Loucy (cell line): ENCODE measurements around the gene CNPY3.

Source experiments
- H2AFZ ChIP-seq: fragments of 200-600 bp; sonication (generic); 2 replicates; pipeline ENCODE4 v1.6.0; 2016; ENCODE audit warnings: antibody characterized with exemption, mild to moderate bottlenecking, low read length, moderate library complexity
- H3F3A ChIP-seq: fragments of 200-600 bp; 2 replicates; pipeline ENCODE4 v1.6.0; 2016; ENCODE audit warnings: antibody characterized with exemption, low read depth, mild to moderate bottlenecking
- H3K27me3 ChIP-seq: fragments of 200-600 bp; sonication (generic); 2 replicates; pipeline ENCODE4 v1.6.1; 2014; ENCODE audit warnings: low read length, mild to moderate bottlenecking; ENCODE audit not compliant: insufficient read depth, poor library complexity, severe bottlenecking
- H3K36me3 ChIP-seq: fragments of 200-600 bp; sonication (generic); 2 replicates; pipeline ENCODE4 v1.6.1; 2016; ENCODE audit warnings: low read length; ENCODE audit not compliant: insufficient read depth
- H3K4me1 ChIP-seq: fragments of 200-600 bp; sonication (generic); 2 replicates; pipeline ENCODE4 v1.5.1; 2014; ENCODE audit warnings: low read length, mild to moderate bottlenecking; ENCODE audit not compliant: insufficient read depth, poor library complexity, severe bottlenecking
- H3K4me2 ChIP-seq: fragments of 200-600 bp; sonication (generic); 2 replicates; pipeline ENCODE4 v1.6.0; 2014; ENCODE audit warnings: antibody characterized with exemption, low read length, low read depth, mild to moderate bottlenecking; ENCODE audit not compliant: poor library complexity, severe bottlenecking
- H3K4me3 ChIP-seq: fragments of 200-600 bp; sonication (generic); 2 replicates; pipeline ENCODE4 v1.5.1; 2014; ENCODE audit warnings: low read length, mild to moderate bottlenecking, mixed read lengths; ENCODE audit not compliant: poor library complexity, severe bottlenecking
- H3K79me2 ChIP-seq: fragments of 200-600 bp; sonication (generic); 2 replicates; pipeline ENCODE4 v1.6.1; 2014; ENCODE audit warnings: low read length; ENCODE audit not compliant: insufficient read depth
- H3K9ac ChIP-seq: fragments of 200-600 bp; sonication (generic); 2 replicates; pipeline ENCODE4 v1.6.0; 2014; ENCODE audit warnings: mild to moderate bottlenecking, low read depth, low read length, moderate library complexity; ENCODE audit not compliant: poor library complexity, severe bottlenecking
- H3K9me2 ChIP-seq: fragments of 200-600 bp; sonication (generic); replicated peaks from 2 replicates; pipeline ENCODE4 v1.6.1; 2016; ENCODE audit warnings: low read depth, low read length, mixed read lengths
- H3K9me3 ChIP-seq: fragments of 200-600 bp; sonication (generic); 2 replicates; pipeline ENCODE4 v1.6.1; 2014; ENCODE audit warnings: mild to moderate bottlenecking, antibody characterized with exemption, low read length, low read depth; ENCODE audit not compliant: insufficient read depth
- H4K20me1 ChIP-seq: fragments of 200-600 bp; sonication (generic); 2 replicates; pipeline ENCODE4 v1.6.0; 2014; ENCODE audit warnings: antibody characterized with exemption, low read length, mild to moderate bottlenecking; ENCODE audit not compliant: insufficient read depth, poor library complexity, severe bottlenecking
- EZH2phosphoT487 ChIP-seq: fragments of 200-600 bp; IDR thresholded peaks from 2 replicates; pipeline ENCODE4 v1.6.1; 2018; ENCODE audit warnings: antibody characterized with exemption, mild to moderate bottlenecking, moderate library complexity, borderline replicate concordance
- TF ChIP-seq, protein P1 (sequence below): fragments of 200-600 bp; sonication (generic); conservative IDR thresholded peaks from 2 replicates; pipeline ENCODE4 v1.5.1; 2014; ENCODE audit warnings: mild to moderate bottlenecking, antibody characterized with exemption, low read length

Gene CNPY3

DNA sequence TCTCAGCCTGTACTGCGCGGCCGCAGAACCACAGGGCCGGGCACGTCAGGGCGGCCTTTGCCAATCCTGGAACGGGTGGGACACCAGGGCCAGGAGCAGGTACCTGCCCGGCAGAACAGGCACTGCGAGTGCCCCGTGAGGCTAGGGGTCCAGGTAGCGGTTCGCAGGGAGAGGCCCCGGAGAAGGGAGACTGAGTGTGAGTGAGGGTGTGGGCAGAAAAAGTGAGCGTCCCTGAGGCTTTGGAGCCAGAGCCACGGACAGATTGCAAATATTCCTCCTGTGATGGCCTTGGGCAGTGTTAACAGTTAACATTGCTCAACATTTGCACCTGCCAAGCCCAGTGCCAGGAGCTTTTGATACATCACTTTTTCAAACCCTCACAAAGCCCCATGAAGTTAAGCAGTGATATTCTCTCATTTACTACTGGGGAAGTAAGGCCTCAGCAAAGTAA, 31.8 kb downstream of the CNPY3 start:
- Histone ChIP-seq H3K4me2 (no peak overlapping the region), H3K9me3 (no peaks in the 10 kb centered on the region), H4K20me1 (no peaks in the 10 kb centered on the region), H3F3A (no peaks in the 10 kb centered on the region), H3K79me2 (no peaks in the 10 kb centered on the region), H3K36me3 (no peaks in the 10 kb centered on the region), H3K9me2 (no peaks in the 10 kb centered on the region), H3K4me3 (no peak overlapping the region), H3K27me3 (no peaks in the 10 kb centered on the region), H3K4me1 (no peaks in the 10 kb centered on the region), H3K9ac (no peak overlapping the region), H2AFZ (no peak overlapping the region)
- no peak for TF ChIP-seq EZH2phosphoT487
- TF ChIP-seq, protein P1, sequence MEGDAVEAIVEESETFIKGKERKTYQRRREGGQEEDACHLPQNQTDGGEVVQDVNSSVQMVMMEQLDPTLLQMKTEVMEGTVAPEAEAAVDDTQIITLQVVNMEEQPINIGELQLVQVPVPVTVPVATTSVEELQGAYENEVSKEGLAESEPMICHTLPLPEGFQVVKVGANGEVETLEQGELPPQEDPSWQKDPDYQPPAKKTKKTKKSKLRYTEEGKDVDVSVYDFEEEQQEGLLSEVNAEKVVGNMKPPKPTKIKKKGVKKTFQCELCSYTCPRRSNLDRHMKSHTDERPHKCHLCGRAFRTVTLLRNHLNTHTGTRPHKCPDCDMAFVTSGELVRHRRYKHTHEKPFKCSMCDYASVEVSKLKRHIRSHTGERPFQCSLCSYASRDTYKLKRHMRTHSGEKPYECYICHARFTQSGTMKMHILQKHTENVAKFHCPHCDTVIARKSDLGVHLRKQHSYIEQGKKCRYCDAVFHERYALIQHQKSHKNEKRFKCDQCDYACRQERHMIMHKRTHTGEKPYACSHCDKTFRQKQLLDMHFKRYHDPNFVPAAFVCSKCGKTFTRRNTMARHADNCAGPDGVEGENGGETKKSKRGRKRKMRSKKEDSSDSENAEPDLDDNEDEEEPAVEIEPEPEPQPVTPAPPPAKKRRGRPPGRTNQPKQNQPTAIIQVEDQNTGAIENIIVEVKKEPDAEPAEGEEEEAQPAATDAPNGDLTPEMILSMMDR: no peak

DNA sequence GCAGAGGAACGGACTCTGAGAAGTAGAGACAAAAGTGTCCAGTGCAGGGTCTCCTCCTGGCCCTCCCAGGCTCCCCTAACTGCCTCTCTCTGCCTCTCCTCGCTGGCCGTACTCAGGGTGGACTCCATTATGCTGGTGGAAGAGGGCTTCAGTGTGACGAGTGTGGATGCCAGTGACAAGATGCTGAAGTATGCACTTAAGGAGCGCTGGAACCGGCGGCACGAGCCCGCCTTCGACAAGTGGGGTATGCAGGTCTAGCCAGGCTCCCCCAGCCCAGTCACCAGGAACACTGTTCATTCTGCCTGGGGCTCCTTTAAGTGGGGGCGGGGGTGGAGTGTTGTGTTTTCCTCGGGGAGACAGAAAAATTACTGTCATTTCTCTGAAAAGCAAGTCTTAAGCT, 32.8 kb downstream of the CNPY3 start:
- Histone ChIP-seq H3K9me2 (no peaks in the 10 kb centered on the region), H3K36me3 (no peaks in the 10 kb centered on the region), H2AFZ (no peak overlapping the region), H3K4me1 (no peaks in the 10 kb centered on the region), H3K9me3 (no peaks in the 10 kb centered on the region), H3F3A (no peaks in the 10 kb centered on the region), H3K4me3 (no peak overlapping the region), H3K9ac (no peak overlapping the region), H3K27me3 (no peaks in the 10 kb centered on the region), H3K4me2 (no peak overlapping the region), H4K20me1 (no peaks in the 10 kb centered on the region), H3K79me2 (no peaks in the 10 kb centered on the region)
- no peak for TF ChIP-seq EZH2phosphoT487
- TF ChIP-seq, protein P1: no peak

DNA sequence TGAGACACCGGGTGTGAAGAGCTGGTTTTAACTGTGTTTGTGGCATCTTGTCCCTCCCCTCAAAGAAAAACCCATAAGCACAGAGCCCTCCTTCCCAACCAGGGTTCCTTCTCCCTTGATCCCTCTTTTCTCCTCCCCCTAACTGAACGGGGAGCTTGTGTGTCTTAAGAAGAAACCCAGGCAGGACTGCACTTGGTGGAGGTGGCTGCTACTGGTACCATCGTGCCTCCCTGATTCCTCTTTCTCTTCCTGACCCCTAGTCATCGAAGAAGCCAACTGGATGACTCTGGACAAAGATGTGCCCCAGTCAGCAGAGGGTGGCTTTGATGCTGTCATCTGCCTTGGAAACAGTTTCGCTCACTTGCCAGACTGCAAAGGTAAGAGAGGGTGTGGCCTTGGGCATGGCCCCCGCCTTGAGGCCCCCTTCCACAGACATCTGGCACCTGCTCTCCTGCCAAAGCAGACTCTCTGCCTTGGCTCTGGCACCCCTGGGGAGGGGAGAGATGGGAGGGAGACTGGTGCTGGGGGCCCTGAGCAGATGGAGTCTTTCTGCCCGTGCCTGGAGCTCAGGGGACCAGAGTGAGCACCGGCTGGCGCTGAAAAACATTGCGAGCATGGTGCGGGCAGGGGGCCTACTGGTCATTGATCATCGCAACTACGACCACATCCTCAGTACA, 33.4 kb downstream of the CNPY3 start:
- no peaks in the 10 kb centered on the region for H3K9me2 ChIP-seq
- H4K20me1 ChIP-seq: no peaks in the 10 kb centered on the region
- no peak overlapping the region for H2AFZ ChIP-seq
- H3K4me2 ChIP-seq: no peak overlapping the region
- no peak overlapping the region for H3K9ac ChIP-seq
- H3F3A ChIP-seq: no peaks in the 10 kb centered on the region
- no peak overlapping the region for H3K4me3 ChIP-seq
- no peaks in the 10 kb centered on the region for H3K79me2 ChIP-seq
- H3K9me3 ChIP-seq: no peaks in the 10 kb centered on the region
- no peaks in the 10 kb centered on the region for H3K36me3 ChIP-seq
- TF ChIP-seq EZH2phosphoT487: no peak
- TF ChIP-seq, protein P1: no peak
- H3K4me1 ChIP-seq: no peaks in the 10 kb centered on the region
- no peaks in the 10 kb centered on the region for H3K27me3 ChIP-seq
